ENCODE data around the gene UGT8.
"Not testable (repeated sequence)": the region's sequence is repeated elsewhere in the genome, so short reads cannot be mapped to it uniquely, and the experiment has no call there.

The UGT8 gene

GRCh38 chr4:114613560-114613959, 15.0 kb downstream of the UGT8 start:
- TF ChIP-seq, protein P1, sequence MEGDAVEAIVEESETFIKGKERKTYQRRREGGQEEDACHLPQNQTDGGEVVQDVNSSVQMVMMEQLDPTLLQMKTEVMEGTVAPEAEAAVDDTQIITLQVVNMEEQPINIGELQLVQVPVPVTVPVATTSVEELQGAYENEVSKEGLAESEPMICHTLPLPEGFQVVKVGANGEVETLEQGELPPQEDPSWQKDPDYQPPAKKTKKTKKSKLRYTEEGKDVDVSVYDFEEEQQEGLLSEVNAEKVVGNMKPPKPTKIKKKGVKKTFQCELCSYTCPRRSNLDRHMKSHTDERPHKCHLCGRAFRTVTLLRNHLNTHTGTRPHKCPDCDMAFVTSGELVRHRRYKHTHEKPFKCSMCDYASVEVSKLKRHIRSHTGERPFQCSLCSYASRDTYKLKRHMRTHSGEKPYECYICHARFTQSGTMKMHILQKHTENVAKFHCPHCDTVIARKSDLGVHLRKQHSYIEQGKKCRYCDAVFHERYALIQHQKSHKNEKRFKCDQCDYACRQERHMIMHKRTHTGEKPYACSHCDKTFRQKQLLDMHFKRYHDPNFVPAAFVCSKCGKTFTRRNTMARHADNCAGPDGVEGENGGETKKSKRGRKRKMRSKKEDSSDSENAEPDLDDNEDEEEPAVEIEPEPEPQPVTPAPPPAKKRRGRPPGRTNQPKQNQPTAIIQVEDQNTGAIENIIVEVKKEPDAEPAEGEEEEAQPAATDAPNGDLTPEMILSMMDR (conservative IDR thresholded peaks at IDR 0.05), result no peak
- no peak overlapping the region for H3K27ac ChIP-seq

DNA sequence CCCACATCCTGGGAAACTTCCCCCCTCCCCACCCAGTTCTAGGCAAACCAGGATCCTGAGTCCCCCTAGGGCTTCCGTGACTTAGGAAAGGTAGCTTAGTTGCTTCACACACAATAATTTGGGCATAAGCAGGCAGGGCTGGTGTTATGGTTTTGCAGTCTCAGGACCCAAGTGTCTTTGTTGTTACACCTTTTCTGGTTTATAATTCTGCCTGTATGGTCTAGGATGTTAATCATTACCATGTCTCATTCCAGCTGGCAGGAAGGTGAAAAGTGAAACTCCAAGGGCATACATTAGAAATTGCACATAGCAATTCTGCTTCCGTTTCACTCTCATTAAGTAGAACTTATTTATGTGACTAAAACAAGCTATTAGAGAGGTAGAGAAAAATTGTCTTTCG, 16.8 kb downstream of the UGT8 start:
- TF ChIP-seq, protein P1 (conservative IDR thresholded peaks at IDR 0.05), result no peak
- no peak overlapping the region for H3K27ac ChIP-seq

DNA sequence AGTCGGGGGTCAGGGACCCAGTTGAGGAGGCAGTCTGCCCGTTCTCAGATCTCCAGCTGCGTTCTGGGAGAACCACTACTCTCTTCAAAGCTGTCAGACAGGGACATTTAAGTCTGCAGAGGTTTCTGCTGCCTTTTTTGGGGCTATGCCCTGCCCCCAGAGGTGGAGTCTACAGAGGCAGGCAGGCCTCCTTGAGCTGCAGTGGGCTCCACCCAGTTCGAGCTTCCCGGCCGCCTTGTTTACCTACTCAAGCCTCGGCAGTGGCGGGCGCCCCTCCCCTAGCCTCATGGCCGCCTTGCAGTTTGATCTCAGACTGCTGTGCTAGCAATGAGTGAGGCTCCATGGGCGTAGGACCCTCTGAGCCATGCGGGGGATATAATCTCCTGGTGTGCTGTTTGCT, 17.4 kb downstream of the UGT8 start:
- not testable (repeated sequence) for H3K27ac ChIP-seq

- TF ChIP-seq, protein P1 (conservative IDR thresholded peaks at IDR 0.05), result no peak
- no peak overlapping the region; the same call in 1 of the 2 replicates for H3K27ac ChIP-seq
Measured at GRCh38 chr4:114626196-114626595, 27.6 kb downstream of the UGT8 start.

- TF ChIP-seq, protein P1 (conservative IDR thresholded peaks at IDR 0.05), result no peak
- no peak overlapping the region for H3K27ac ChIP-seq
Measured at GRCh38 chr4:114636192-114636935, 37.8 kb downstream of the UGT8 start.

- TF ChIP-seq, protein P1 (conservative IDR thresholded peaks at IDR 0.05), result no peak
- no peak overlapping the region for H3K27ac ChIP-seq
Measured at GRCh38 chr4:114642173-114642780, 43.7 kb downstream of the UGT8 start.

GRCh38 chr4:114649908-114650307, 51.3 kb downstream of the UGT8 start:
- H3K27ac ChIP-seq, result no peak overlapping the region
- TF ChIP-seq, protein P1 (conservative IDR thresholded peaks at IDR 0.05), result no peak

DNA sequence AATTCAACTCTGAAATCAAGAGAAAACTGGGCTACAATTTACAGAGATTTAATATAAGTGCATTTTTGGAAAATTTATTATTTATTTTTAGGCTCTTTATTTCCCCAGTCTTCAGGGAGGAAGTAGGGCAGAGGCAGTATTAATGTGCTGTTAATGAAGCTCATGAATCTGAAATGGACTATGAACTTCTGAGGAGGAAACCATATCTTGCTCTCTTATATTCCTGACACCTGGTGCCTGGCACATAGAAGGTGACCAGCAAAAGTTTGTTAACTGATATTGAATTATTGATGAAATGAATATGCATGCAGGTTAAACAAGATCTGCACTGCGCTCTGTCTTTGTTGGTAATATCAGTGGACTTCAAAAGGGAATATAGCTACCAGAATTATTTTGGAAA, 55.1 kb downstream of the UGT8 start:
- TF ChIP-seq, protein P1 (conservative IDR thresholded peaks at IDR 0.05), result no peak
- no peak overlapping the region for H3K27ac ChIP-seq
